Neural cell (in vitro differentiated cells): Measurements from ENCODE around the gene SMG6.

Experiments used
- EP300 ChIP-seq: fragments of 450-650 bp; conservative IDR thresholded peaks from 2 replicates; pipeline ENCODE4 v1.6.1; 2014; ENCODE audit warnings: antibody characterized with exemption, mild to moderate bottlenecking, moderate library complexity; ENCODE audit not compliant: poor library complexity, severe bottlenecking
- MXI1 ChIP-seq: fragments of 450-650 bp; conservative IDR thresholded peaks from 2 replicates; pipeline ENCODE4 v1.6.1; 2014; ENCODE audit warnings: antibody characterized with exemption, mild to moderate bottlenecking; ENCODE audit not compliant: poor library complexity, severe bottlenecking
- POLR2AphosphoS5 ChIP-seq: IDR thresholded peaks from 2 replicates; pipeline ENCODE4 v1.6.1; 2012
- RAD21 ChIP-seq: fragments of 450-650 bp; conservative IDR thresholded peaks from 2 replicates; pipeline ENCODE4 v1.6.1; 2014; ENCODE audit warnings: antibody characterized with exemption, mild to moderate bottlenecking, moderate library complexity
- REST ChIP-seq: IDR thresholded peaks from 2 replicates; pipeline ENCODE4 v1.6.1; 2012; ENCODE audit warnings: borderline replicate concordance
- SMC3 ChIP-seq: fragments of 450-650 bp; conservative IDR thresholded peaks from 2 replicates; pipeline ENCODE4 v1.6.1; 2014; ENCODE audit warnings: antibody characterized with exemption, mild to moderate bottlenecking, moderate library complexity; ENCODE audit not compliant: poor library complexity
- TF ChIP-seq, protein P1 (sequence below): fragments of 450-650 bp; IDR thresholded peaks from 2 replicates; pipeline ENCODE4 v1.5.1; 2014; ENCODE audit warnings: antibody characterized with exemption, mild to moderate bottlenecking, moderate library complexity; ENCODE audit not compliant: poor library complexity, severe bottlenecking

DNA sequence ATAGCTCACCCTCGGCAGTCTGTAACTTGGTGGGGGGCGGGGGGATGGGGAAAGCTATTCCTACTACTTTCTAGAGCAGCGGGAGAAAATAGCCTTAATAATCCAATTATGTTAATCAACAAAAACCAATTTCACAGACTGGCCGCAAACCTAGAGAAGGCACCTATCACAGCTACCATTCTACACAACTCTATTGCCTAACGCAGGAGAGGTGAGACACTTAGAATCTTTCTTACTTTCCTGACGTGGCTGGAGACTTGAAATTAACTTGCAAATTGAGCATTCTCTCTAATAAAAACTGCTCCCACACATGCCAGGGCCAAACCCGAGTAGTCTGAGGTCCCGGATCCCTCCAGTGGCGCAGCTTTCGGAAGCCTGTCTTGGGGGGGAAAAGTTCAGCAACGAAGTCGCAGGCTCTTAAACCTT is 794 bp downstream of the SMG6 start:
- TF ChIP-seq, protein P1, sequence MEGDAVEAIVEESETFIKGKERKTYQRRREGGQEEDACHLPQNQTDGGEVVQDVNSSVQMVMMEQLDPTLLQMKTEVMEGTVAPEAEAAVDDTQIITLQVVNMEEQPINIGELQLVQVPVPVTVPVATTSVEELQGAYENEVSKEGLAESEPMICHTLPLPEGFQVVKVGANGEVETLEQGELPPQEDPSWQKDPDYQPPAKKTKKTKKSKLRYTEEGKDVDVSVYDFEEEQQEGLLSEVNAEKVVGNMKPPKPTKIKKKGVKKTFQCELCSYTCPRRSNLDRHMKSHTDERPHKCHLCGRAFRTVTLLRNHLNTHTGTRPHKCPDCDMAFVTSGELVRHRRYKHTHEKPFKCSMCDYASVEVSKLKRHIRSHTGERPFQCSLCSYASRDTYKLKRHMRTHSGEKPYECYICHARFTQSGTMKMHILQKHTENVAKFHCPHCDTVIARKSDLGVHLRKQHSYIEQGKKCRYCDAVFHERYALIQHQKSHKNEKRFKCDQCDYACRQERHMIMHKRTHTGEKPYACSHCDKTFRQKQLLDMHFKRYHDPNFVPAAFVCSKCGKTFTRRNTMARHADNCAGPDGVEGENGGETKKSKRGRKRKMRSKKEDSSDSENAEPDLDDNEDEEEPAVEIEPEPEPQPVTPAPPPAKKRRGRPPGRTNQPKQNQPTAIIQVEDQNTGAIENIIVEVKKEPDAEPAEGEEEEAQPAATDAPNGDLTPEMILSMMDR, result no peak
- TF ChIP-seq SMC3, result no peak
- no peak for TF ChIP-seq MXI1
- TF ChIP-seq RAD21, result no peak
- no peak for TF ChIP-seq EP300
- TF ChIP-seq POLR2AphosphoS5, result no peak
- TF ChIP-seq REST, result no peak
